ENCODE measurements around the gene NELL1.

DNA sequence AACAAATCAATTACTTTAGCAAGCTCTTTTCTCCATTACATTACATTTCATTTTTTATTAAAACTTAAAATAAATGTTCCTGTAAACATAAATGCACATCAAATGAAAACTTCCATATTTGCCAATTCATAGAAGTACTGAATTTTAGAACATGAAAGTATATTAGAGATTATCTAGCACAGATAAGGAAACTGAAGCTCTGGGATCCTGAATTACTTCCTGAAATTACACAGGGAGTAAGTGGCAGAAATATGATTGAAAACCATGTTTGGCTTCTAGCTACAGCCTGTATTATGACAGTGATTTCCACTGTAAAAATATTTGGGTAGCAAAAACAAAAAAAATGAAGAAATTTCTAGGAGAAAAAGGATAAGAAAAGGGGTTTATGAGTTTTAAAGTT, 387.3 kb downstream of the NELL1 start:
- TF ChIP-seq POLR2AphosphoS5 (IDR thresholded peaks at IDR 0.05; ENCODE audit: low read depth, low read length), result no peak
- TF ChIP-seq TAF1 (IDR thresholded peaks at IDR 0.05; ENCODE audit: borderline replicate concordance, insufficient read depth, low read length), result no peak
- TF ChIP-seq, protein P1, sequence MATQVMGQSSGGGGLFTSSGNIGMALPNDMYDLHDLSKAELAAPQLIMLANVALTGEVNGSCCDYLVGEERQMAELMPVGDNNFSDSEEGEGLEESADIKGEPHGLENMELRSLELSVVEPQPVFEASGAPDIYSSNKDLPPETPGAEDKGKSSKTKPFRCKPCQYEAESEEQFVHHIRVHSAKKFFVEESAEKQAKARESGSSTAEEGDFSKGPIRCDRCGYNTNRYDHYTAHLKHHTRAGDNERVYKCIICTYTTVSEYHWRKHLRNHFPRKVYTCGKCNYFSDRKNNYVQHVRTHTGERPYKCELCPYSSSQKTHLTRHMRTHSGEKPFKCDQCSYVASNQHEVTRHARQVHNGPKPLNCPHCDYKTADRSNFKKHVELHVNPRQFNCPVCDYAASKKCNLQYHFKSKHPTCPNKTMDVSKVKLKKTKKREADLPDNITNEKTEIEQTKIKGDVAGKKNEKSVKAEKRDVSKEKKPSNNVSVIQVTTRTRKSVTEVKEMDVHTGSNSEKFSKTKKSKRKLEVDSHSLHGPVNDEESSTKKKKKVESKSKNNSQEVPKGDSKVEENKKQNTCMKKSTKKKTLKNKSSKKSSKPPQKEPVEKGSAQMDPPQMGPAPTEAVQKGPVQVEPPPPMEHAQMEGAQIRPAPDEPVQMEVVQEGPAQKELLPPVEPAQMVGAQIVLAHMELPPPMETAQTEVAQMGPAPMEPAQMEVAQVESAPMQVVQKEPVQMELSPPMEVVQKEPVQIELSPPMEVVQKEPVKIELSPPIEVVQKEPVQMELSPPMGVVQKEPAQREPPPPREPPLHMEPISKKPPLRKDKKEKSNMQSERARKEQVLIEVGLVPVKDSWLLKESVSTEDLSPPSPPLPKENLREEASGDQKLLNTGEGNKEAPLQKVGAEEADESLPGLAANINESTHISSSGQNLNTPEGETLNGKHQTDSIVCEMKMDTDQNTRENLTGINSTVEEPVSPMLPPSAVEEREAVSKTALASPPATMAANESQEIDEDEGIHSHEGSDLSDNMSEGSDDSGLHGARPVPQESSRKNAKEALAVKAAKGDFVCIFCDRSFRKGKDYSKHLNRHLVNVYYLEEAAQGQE (IDR thresholded peaks at IDR 0.05; ENCODE audit: insufficient read depth in 1 of 2, low read depth in 2 of 2, low read length in 2 of 2), result no peak
- TF ChIP-seq SIN3A (IDR thresholded peaks at IDR 0.05; ENCODE audit: borderline replicate concordance, insufficient read depth, low read length), result no peak
